Ovary (tissue), 3 donors: ENCODE measurements around the gene TENM4.

Experiments
- CTCF ChIP-seq, 3 donors: fragments of 450-650 bp in 2 of 3; fragments of 200-600 bp in 1 of 3; IDR thresholded peaks; one replicate each; pipeline versions ENCODE4 v1.5.1 to v1.8.0; 2016 to 2022; ENCODE audit warnings: antibody characterized with exemption in 3 of 3, mild to moderate bottlenecking in 1 of 3
- EP300 ChIP-seq: sonication (generic); formaldehyde crosslinking; IDR thresholded peaks from one replicate; pipeline ENCODE4 v1.6.1; 2017; ENCODE audit warnings: antibody characterized with exemption
- donor health status: DM: no; HTN: no; CAD: no.

GRCh38 chr11:79040348-79040747, 400.5 kb downstream of the TENM4 start:
- TF ChIP-seq EP300: no peak
- no peak for TF ChIP-seq CTCF (IDR thresholded peaks at IDR 0.05)
